ENCODE results near the gene FLYWCH2.

GRCh38 chr16:2928796-2929195 is 45.8 kb downstream of the FLYWCH2 start:
- TF ChIP-seq JUND (IDR thresholded peaks at IDR 0.05; ENCODE audit: borderline replicate concordance, low read depth, low read length), result no peak
- TF ChIP-seq JUND (tag; IDR thresholded peaks at IDR 0.05; ENCODE audit: borderline replicate concordance, low read depth, low read length), result no peak
- no peak for TF ChIP-seq KAT7 (CRISPR knock-in tag; IDR thresholded peaks at IDR 0.05; ENCODE audit: borderline replicate concordance)
- no peak for TF ChIP-seq MGA (IDR thresholded peaks at IDR 0.05)
- TF ChIP-seq, protein P1, sequence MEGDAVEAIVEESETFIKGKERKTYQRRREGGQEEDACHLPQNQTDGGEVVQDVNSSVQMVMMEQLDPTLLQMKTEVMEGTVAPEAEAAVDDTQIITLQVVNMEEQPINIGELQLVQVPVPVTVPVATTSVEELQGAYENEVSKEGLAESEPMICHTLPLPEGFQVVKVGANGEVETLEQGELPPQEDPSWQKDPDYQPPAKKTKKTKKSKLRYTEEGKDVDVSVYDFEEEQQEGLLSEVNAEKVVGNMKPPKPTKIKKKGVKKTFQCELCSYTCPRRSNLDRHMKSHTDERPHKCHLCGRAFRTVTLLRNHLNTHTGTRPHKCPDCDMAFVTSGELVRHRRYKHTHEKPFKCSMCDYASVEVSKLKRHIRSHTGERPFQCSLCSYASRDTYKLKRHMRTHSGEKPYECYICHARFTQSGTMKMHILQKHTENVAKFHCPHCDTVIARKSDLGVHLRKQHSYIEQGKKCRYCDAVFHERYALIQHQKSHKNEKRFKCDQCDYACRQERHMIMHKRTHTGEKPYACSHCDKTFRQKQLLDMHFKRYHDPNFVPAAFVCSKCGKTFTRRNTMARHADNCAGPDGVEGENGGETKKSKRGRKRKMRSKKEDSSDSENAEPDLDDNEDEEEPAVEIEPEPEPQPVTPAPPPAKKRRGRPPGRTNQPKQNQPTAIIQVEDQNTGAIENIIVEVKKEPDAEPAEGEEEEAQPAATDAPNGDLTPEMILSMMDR (IDR thresholded peaks at IDR 0.05 in 2 of 3, conservative IDR thresholded peaks at IDR 0.05 in 1 of 3; ENCODE audit: insufficient read depth in 2 of 3, low read depth in 1 of 3, low read length in 3 of 3), result no peak
- TF ChIP-seq, protein P2, sequence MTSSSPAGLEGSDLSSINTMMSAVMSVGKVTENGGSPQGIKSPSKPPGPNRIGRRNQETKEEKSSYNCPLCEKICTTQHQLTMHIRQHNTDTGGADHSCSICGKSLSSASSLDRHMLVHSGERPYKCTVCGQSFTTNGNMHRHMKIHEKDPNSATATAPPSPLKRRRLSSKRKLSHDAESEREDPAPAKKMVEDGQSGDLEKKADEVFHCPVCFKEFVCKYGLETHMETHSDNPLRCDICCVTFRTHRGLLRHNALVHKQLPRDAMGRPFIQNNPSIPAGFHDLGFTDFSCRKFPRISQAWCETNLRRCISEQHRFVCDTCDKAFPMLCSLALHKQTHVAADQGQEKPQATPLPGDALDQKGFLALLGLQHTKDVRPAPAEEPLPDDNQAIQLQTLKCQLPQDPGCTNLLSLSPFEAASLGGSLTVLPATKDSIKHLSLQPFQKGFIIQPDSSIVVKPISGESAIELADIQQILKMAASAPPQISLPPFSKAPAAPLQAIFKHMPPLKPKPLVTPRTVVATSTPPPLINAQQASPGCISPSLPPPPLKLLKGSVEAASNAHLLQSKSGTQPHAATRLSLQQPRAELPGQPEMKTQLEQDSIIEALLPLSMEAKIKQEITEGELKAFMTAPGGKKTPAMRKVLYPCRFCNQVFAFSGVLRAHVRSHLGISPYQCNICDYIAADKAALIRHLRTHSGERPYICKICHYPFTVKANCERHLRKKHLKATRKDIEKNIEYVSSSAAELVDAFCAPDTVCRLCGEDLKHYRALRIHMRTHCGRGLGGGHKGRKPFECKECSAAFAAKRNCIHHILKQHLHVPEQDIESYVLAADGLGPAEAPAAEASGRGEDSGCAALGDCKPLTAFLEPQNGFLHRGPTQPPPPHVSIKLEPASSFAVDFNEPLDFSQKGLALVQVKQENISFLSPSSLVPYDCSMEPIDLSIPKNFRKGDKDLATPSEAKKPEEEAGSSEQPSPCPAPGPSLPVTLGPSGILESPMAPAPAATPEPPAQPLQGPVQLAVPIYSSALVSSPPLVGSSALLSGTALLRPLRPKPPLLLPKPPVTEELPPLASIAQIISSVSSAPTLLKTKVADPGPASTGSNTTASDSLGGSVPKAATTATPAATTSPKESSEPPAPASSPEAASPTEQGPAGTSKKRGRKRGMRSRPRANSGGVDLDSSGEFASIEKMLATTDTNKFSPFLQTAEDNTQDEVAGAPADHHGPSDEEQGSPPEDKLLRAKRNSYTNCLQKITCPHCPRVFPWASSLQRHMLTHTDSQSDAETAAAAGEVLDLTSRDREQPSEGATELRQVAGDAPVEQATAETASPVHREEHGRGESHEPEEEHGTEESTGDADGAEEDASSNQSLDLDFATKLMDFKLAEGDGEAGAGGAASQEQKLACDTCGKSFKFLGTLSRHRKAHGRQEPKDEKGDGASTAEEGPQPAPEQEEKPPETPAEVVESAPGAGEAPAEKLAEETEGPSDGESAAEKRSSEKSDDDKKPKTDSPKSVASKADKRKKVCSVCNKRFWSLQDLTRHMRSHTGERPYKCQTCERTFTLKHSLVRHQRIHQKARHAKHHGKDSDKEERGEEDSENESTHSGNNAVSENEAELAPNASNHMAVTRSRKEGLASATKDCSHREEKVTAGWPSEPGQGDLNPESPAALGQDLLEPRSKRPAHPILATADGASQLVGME (CRISPR knock-in tag; IDR thresholded peaks at IDR 0.05), result no peak
- TF ChIP-seq SPI1 (IDR thresholded peaks at IDR 0.05; ENCODE audit: borderline replicate concordance, low read depth, low read length), result no peak
